D721Med (cell line): Measurements from ENCODE around the gene HCFC1R1.
"Not testable (repeated sequence)": the region's sequence is repeated elsewhere in the genome, so short reads cannot be mapped to it uniquely, and the experiment has no call there.

Experiments
- DNase-seq: peaks from one replicate; pipeline ENCODE4 v3.0.0; 2011; ENCODE audit warnings: low spot score; ENCODE audit not compliant: insufficient read length
- FAIRE-seq: peaks from 2 replicates; lab custom pipeline; 2011; peaks lifted over from hg19 to GRCh38; lab: Jason Lieb, UNC
- TF ChIP-seq, protein P1 (sequence below): IDR thresholded peaks from 2 replicates; pipeline ENCODE4 v1.5.1; 2012; ENCODE audit warnings: mild to moderate bottlenecking, control low read depth; ENCODE audit not compliant: insufficient read depth; ENCODE audit errors: missing control alignments

The HCFC1R1 gene

GRCh38 chr16:3054965-3055733 is 31.4 kb upstream of the HCFC1R1 start:
- DNase-seq (no peak), FAIRE-seq (no peak)
- TF ChIP-seq, protein P1, sequence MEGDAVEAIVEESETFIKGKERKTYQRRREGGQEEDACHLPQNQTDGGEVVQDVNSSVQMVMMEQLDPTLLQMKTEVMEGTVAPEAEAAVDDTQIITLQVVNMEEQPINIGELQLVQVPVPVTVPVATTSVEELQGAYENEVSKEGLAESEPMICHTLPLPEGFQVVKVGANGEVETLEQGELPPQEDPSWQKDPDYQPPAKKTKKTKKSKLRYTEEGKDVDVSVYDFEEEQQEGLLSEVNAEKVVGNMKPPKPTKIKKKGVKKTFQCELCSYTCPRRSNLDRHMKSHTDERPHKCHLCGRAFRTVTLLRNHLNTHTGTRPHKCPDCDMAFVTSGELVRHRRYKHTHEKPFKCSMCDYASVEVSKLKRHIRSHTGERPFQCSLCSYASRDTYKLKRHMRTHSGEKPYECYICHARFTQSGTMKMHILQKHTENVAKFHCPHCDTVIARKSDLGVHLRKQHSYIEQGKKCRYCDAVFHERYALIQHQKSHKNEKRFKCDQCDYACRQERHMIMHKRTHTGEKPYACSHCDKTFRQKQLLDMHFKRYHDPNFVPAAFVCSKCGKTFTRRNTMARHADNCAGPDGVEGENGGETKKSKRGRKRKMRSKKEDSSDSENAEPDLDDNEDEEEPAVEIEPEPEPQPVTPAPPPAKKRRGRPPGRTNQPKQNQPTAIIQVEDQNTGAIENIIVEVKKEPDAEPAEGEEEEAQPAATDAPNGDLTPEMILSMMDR = no peak

- not testable (repeated sequence) for FAIRE-seq, DNase-seq
Observed at GRCh38 chr16:3053330-3053710, 29.6 kb upstream of the HCFC1R1 start.

GRCh38 chr16:3052571-3053329 is 29.0 kb upstream of the HCFC1R1 start:
- not testable (repeated sequence) for DNase-seq, FAIRE-seq

GRCh38 chr16:3051494-3051893 is 27.8 kb upstream of the HCFC1R1 start:
- TF ChIP-seq, protein P1 = no peak

DNA sequence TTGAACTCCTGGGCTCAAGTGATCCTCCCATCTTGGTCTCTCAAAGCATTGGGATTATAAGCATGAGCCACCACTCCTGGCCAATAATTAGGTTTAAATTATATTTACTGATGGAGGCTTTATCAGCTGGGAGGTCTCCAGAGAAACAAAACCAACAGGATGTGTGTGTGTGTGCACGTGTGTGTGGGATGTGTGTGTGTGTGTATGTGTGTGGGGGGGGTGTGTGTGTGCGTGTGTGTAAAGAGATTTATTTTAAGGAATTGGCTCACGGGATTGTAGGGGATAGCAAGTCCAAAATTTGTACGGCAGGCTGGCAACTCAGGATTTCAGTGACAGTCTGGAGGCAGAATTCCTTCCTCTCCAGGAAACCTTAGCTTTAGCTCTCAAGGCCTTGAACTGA is 27.3 kb upstream of the HCFC1R1 start:
- no peak for DNase-seq
- FAIRE-seq = no peak
- TF ChIP-seq, protein P1 = no peak

More at GRCh38 chr16:3051494-3051893, 27.8 kb upstream of the HCFC1R1 start:
- FAIRE-seq (no peak), DNase-seq (no peak)

DNA sequence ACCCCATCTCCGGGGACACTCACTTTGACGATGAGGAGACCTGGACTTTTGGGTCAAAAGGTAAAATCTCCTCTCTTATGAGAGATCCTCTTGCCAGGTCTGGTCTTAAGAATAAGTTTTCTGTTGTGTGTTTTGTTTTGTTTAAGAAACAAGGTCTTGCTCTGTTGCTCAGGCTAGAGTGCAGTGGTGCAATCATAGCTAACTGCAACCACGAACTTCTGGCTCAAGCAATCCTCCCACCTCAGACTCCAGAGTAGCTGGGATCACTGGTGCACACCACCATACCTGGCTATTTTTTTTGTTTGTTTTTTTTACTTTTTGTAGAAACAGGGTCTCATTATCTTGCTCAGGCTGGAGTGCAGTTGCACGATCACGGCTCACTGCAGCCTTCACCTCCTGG is 26.7 kb upstream of the HCFC1R1 start:
- FAIRE-seq (no peak), DNase-seq (no peak)
- TF ChIP-seq, protein P1 = no peak

- TF ChIP-seq, protein P1 = no peak
- FAIRE-seq (no peak), DNase-seq (no peak)
Observed at GRCh38 chr16:3049921-3050481, 26.3 kb upstream of the HCFC1R1 start.

DNA sequence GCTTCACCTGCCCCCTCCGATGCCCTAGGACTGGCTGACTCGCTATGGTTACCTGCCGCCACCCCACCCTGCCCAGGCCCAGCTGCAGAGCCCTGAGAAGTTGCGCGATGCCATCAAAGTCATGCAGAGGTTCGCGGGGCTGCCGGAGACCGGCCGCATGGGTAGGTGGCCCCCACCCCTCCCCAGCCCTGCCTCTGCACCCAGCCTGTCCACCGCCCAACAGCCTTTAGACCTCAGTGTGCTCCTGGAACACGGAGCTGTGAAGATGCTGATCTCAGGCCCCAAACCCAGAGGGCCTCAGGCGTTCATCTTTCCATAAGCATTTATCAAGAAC is 23.6 kb upstream of the HCFC1R1 start:
- DNase-seq = no peak
- FAIRE-seq = no peak
- TF ChIP-seq, protein P1 = no peak
